Mesendoderm (in vitro differentiated cells): Measurements from ENCODE around the gene RNF208.
A peak's percentile ranks its signal among the peaks of the same experiment; 100 is the strongest.

ENCODE experiments used
- DNase-seq: peaks from one replicate; pipeline ENCODE4 v3.0.0; 2013
- H2AK5ac ChIP-seq: 2 replicates; pipeline ENCODE4 v1.6.1; 2013; ENCODE audit warnings: low read length, inconsistent platforms
- H2BK120ac ChIP-seq: 2 replicates; pipeline ENCODE4 v1.6.1; 2013; ENCODE audit warnings: low read depth, mild to moderate bottlenecking, low read length, moderate library complexity, mixed read lengths
- H2BK15ac ChIP-seq: replicated peaks from 2 replicates; pipeline ENCODE4 v1.6.1; 2013; ENCODE audit warnings: low read depth, mild to moderate bottlenecking, moderate library complexity
- H2BK5ac ChIP-seq: 2 replicates; pipeline ENCODE4 v1.6.1; 2013; ENCODE audit warnings: low read length, inconsistent platforms
- H3K18ac ChIP-seq: 2 replicates; pipeline ENCODE4 v1.6.1; 2013; ENCODE audit warnings: mild to moderate bottlenecking, low read length, mixed read lengths
- H3K23ac ChIP-seq: one replicate; pipeline ENCODE4 v1.6.1; 2013; ENCODE audit warnings: low read length
- H3K27ac ChIP-seq: 2 replicates; pipeline ENCODE4 v1.5.1; 2013; ENCODE audit warnings: low read depth, mild to moderate bottlenecking, inconsistent platforms, low read length, moderate library complexity
- H3K27me3 ChIP-seq: 2 replicates; pipeline ENCODE4 v1.6.1; 2013; ENCODE audit warnings: low read length, control low read depth, mild to moderate bottlenecking, inconsistent platforms; ENCODE audit not compliant: insufficient read depth, poor library complexity
- H3K36me3 ChIP-seq: 2 replicates; pipeline ENCODE4 v1.6.1; 2013; ENCODE audit warnings: low read length, inconsistent platforms; ENCODE audit not compliant: control insufficient read depth, insufficient read depth
- H3K4ac ChIP-seq: one replicate; pipeline ENCODE4 v1.6.1; 2013; ENCODE audit warnings: low read depth, mild to moderate bottlenecking, low read length, moderate library complexity
- H3K4me1 ChIP-seq: 2 replicates; pipeline ENCODE4 v1.6.1; 2013; ENCODE audit warnings: low read depth, low read length, inconsistent platforms; ENCODE audit not compliant: control insufficient read depth
- H3K4me2 ChIP-seq: 2 replicates; pipeline ENCODE4 v1.6.1; 2013; ENCODE audit warnings: low read length
- H3K4me3 ChIP-seq: 2 replicates; pipeline ENCODE4 v1.5.1; 2013; ENCODE audit warnings: mild to moderate bottlenecking, low read length
- H3K56ac ChIP-seq: one replicate; pipeline ENCODE4 v1.6.1; 2013; ENCODE audit warnings: low read length
- H3K79me1 ChIP-seq: 2 replicates; pipeline ENCODE4 v1.6.1; 2013; ENCODE audit warnings: low read length, inconsistent platforms
- H3K79me2 ChIP-seq: 2 replicates; pipeline ENCODE4 v1.6.1; 2013; ENCODE audit warnings: mild to moderate bottlenecking, low read length; ENCODE audit not compliant: control insufficient read depth, insufficient read depth
- H3K9ac ChIP-seq: 2 replicates; pipeline ENCODE4 v1.6.1; 2013; ENCODE audit warnings: low read length, inconsistent platforms
- H4K5ac ChIP-seq: one replicate; pipeline ENCODE4 v1.6.1; 2013; ENCODE audit warnings: low read length
- H4K8ac ChIP-seq: one replicate; pipeline ENCODE4 v1.6.1; 2013; ENCODE audit warnings: low read depth, mild to moderate bottlenecking, control low read depth, low read length, moderate library complexity
- WGBS: extraction: QIAGEN DNeasy Blood & Tissue Kit; methylation state at CpG from one replicate; pipeline ENCODE4 v1.1.7; 2013; ENCODE audit warnings: low lambda C conversion rate, missing lambda C conversion rate; ENCODE audit not compliant: insufficient coverage; ENCODE audit errors: extremely low coverage; 5-methylcytosine and 5-hydroxymethylcytosine counted together

The RNF208 gene

DNA sequence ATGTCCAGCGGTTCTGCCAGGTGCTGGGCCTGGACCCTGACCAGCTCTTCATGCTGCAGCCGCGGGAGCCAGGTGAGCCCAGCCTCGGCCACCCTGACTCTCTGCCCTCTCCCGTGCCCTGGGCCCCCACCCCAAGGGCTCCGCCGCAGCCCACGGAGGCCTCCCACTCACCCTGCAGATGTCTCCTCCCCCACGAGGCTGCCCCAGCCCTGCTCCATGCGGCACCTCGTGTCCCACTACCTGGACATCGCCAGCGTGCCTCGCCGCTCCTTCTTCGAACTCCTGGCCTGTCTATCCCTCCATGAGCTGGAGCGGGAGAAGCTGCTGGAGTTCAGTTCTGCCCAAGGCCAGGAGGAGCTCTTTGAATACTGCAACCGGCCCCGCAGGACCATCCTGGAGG, 7.4 kb downstream of the RNF208 start:
- Histone ChIP-seq H3K9ac (no peak overlapping the region), H2BK15ac (no peak overlapping the region), H3K79me2 (no peaks in the 10 kb centered on the region), H3K4me2 (no peak overlapping the region), H3K23ac (no peak overlapping the region), H3K56ac (no peak overlapping the region), H3K36me3 (peaks cover 1% of the 10 kb centered on the region), H2BK120ac (no peak overlapping the region), H3K27me3 (no peaks in the 10 kb centered on the region), H3K27ac (no peak overlapping the region), H3K18ac (no peak overlapping the region), H4K5ac (no peak overlapping the region), H4K8ac (no peak overlapping the region), H2BK5ac (no peak overlapping the region), H3K4ac (no peak overlapping the region), H3K4me1 (peaks cover 5% of the 10 kb centered on the region), H3K79me1 (no peaks in the 10 kb centered on the region), H2AK5ac (no peak overlapping the region), H3K4me3 (no peak overlapping the region)
- no peak for DNase-seq
- no CpG with 5 or more reads among the region's 19 CpGs for WGBS

- DNase-seq: no peak
These were observed 8.6 kb downstream of the RNF208 start for GRCh38 chr9:137213160-137214060.

GRCh38 chr9:137212520-137212919, 9.5 kb downstream of the RNF208 start:
- H3K9ac ChIP-seq: no peak overlapping the region

More at GRCh38 chr9:137213160-137214060, 8.6 kb downstream of the RNF208 start:
- Histone ChIP-seq H3K4me1 (no peaks in the 10 kb centered on the region), H2BK15ac (no peak overlapping the region), H2BK5ac (no peak overlapping the region), H3K27ac (no peak overlapping the region), H3K56ac (no peak overlapping the region), H4K5ac (no peak overlapping the region), H3K79me2 (no peaks in the 10 kb centered on the region), H3K79me1 (no peaks in the 10 kb centered on the region), H3K4me2 (no peak overlapping the region), H2AK5ac (no peak overlapping the region), H3K23ac (no peak overlapping the region), H3K4me3 (no peak overlapping the region), H3K18ac (no peak overlapping the region), H2BK120ac (no peak overlapping the region), H3K4ac (no peak overlapping the region), H3K27me3 (no peaks in the 10 kb centered on the region), H3K36me3 (peaks cover 1% of the 10 kb centered on the region), H3K9ac (no peak overlapping the region), H4K8ac (no peak overlapping the region)
- no CpG with 5 or more reads among the region's 49 CpGs for WGBS

DNA sequence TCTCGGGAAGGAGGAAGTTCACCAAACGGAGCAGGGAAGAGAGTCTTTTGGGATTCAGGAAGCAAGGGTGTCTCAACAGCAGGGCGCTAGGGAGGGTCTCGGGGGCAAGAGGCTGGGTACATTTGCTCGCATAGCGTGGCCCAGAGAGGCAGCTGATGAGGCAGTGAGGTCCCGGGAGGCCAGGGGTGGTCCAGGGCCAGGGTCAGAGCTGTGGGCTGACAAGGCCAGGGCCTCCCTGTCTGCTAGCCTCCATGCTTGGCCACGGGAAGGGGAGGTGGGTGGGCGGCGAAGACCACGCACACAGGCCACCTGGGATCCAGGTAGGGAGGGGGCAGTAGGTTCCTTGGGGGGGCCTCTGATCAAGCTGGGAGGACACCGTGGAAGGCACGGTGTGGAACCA, 10.5 kb downstream of the RNF208 start:
- H4K5ac ChIP-seq: no peak overlapping the region
- no peak overlapping the region for H3K4me3 ChIP-seq
- no CpG with 5 or more reads among the region's 13 CpGs for WGBS

More at GRCh38 chr9:137212520-137212919, 9.5 kb downstream of the RNF208 start:
- Histone ChIP-seq H3K36me3 (peaks cover 1% of the 10 kb centered on the region), H2BK5ac (no peak overlapping the region), H3K4me3 (no peak overlapping the region), H2AK5ac (no peak overlapping the region), H3K4me2 (no peak overlapping the region), H4K5ac (no peak overlapping the region), H3K27ac (no peak overlapping the region), H3K4ac (no peak overlapping the region), H3K79me2 (no peaks in the 10 kb centered on the region), H4K8ac (no peak overlapping the region), H3K56ac (no peak overlapping the region), H2BK120ac (no peak overlapping the region), H3K4me1 (no peaks in the 10 kb centered on the region), H2BK15ac (no peak overlapping the region), H3K79me1 (peaks cover under 1% of the 10 kb centered on the region), H3K27me3 (no peaks in the 10 kb centered on the region), H3K23ac (no peak overlapping the region), H3K18ac (no peak overlapping the region)
- WGBS: no CpG with 5 or more reads among the region's 21 CpGs
- DNase-seq: no peak

GRCh38 chr9:137206602-137207001, 15.4 kb downstream of the RNF208 start:
- Histone ChIP-seq H4K8ac (no peak overlapping the region), H3K4me1 (peaks cover 6% of the 10 kb centered on the region), H3K27ac (no peak overlapping the region), H3K56ac (peak overlapping the region; percentile 46), H3K36me3 (peaks cover 3% of the 10 kb centered on the region), H3K4me2 (no peak overlapping the region), H2BK120ac (no peak overlapping the region), H2BK5ac (no peak overlapping the region), H2AK5ac (no peak overlapping the region), H3K23ac (no peak overlapping the region), H3K79me1 (peaks cover 34% of the 10 kb centered on the region), H3K9ac (peak overlapping the region; percentile 96), H2BK15ac (no peak overlapping the region), H4K5ac (no peak overlapping the region), H3K27me3 (no peaks in the 10 kb centered on the region), H3K79me2 (peaks cover 31% of the 10 kb centered on the region), H3K4ac (no peak overlapping the region), H3K4me3 (no peak overlapping the region), H3K18ac (no peak overlapping the region)
- DNase-seq: no peak
- no CpG with 5 or more reads among the region's 7 CpGs for WGBS

More for the DNA sequence above, 10.5 kb downstream of the RNF208 start:
- Histone ChIP-seq H3K4ac (no peak overlapping the region), H3K79me1 (peaks cover 10% of the 10 kb centered on the region), H2AK5ac (no peak overlapping the region), H3K56ac (no peak overlapping the region), H3K27me3 (no peaks in the 10 kb centered on the region), H3K4me1 (no peaks in the 10 kb centered on the region), H3K4me2 (no peak overlapping the region), H3K27ac (no peak overlapping the region), H2BK15ac (no peak overlapping the region), H3K18ac (no peak overlapping the region), H3K36me3 (peaks cover 4% of the 10 kb centered on the region), H3K23ac (no peak overlapping the region), H4K8ac (no peak overlapping the region), H3K9ac (no peak overlapping the region), H2BK120ac (no peak overlapping the region), H2BK5ac (no peak overlapping the region), H3K79me2 (peaks cover 7% of the 10 kb centered on the region)
- DNase-seq: no peak
